Measurements from ENCODE around the gene IRF6. TPM values are rescaled to one million over a fixed set of nuclear protein-coding genes. Genes with fewer than 3 reads are reported as not detected.
A peak's percentile ranks its signal among the peaks of the same experiment; 100 is the strongest.

Gene IRF6
- total RNA-seq, 5 donors from 2014 or later (not counting 1 experiment from before 2014, with no cell fraction given) = 0.16 to 2.6 (median 1.0) TPM

DNA sequence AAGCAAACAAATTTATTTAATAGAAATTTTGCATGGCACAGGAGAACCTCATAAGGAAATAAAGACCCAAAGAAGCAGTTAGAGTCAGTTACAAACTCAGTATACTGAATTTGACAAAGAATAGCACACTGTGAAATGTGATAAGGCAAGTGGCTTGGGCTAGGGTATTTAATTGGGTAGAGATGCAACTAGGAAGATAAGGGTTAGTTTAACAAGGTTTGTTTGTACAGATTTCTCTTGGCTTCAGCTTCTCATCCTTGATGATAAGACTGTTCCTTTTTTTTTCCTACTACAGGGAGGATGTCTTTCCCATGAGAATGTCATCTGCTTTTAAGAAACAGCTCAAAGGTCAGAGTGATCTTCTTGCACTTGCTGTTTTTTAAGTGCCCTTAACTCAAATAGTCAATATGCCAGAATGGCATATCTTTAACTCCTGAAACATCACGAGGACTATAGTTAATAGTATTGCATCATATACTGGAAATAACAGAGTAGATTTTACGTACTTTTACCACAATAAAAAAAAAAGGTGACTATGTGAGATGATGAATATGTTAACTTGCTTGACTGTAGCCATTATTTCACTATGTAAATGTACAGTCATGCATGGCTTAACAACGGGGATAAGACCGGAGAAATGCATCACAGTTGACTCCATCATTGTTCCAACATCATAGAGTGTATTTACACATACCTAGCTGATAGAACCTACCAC, 59.3 kb downstream of the IRF6 start:
- Histone ChIP-seq H3K4me3 (ENCODE audit: control insufficient read depth in 1 of 2, extremely low read depth in 1 of 2, low read length in 1 of 2) (no peak overlapping the region), H3K4me1 (ENCODE audit: control insufficient read depth in 1 of 2, extremely low read depth in 1 of 2, insufficient read depth in 2 of 2, low read length in 2 of 2) (peaks cover 27 to 34% of the 10 kb centered on the region in 2 experiments), H3K36me3 (ENCODE audit: control insufficient read depth in 2 of 2, extremely low read depth in 1 of 2, insufficient read depth in 1 of 2, low read length in 1 of 2) (no peaks in the 10 kb centered on the region), H3K27me3 (replicated peaks in 1 of 2; ENCODE audit: control insufficient read depth in 2 of 2, extremely low read depth in 1 of 2, insufficient read depth in 2 of 2, low read length in 1 of 2) (no peaks in the 10 kb centered on the region), H3K9me3 (no peaks in the 10 kb centered on the region), H3K27ac (ENCODE audit: low read length) (no peak overlapping the region)
- WGBS (ENCODE audit: insufficient coverage) = 91% methylated on average over 2 of the region's 4 CpGs
- DNase-seq (no peak), ATAC-seq (replicated peaks in 1 of 4) (no peak)
- peak overlapping the region; percentile 97 to 98 for H3K27ac Mint-ChIP-seq
- H3K4me3 Mint-ChIP-seq = peak overlapping the region in 1 of 3 donors; percentile 77
- no peaks in the 10 kb centered on the region for H3K36me3 Mint-ChIP-seq
- peaks cover 47 to 58% (median 48%) of the 10 kb centered on the region in 3 donors for H3K4me1 Mint-ChIP-seq
- H3K9me3 Mint-ChIP-seq = no peaks in the 10 kb centered on the region
- CTCF ChIA-PET = interaction anchor here (1.0 to 4.1 kb wide), 4 partner anchors 9 to 23 kb away, joined by 3 to 21 read pairs (median 13); partner anchors contain the start of gene TRAF3IP3 (in 2 of the 2)
- no peaks in the 10 kb centered on the region for H3K27me3 Mint-ChIP-seq
- POLR2A ChIA-PET = no interaction called here

DNA sequence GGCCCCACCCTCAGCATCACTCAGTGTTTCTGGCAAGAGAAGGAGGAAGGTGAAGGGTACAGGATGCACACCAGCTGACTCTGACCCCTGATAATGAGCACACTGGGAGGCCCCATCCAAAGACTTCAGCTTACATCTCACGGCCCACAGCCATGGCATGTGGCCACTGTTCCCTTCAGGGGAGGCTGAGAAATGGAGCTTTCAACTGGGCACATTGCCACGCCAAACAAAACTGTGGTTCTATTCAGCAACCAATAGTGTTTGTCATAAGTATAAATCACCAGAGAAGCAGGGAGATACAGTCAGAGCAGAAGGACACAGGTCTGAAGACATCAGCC, 62.8 kb downstream of the IRF6 start:
- peaks cover 20 to 33% (median 24%) of the 10 kb centered on the region in 3 donors for H3K4me1 Mint-ChIP-seq
- Histone ChIP-seq H3K36me3 (ENCODE audit: control insufficient read depth in 2 of 2, extremely low read depth in 1 of 2, insufficient read depth in 1 of 2, low read length in 1 of 2) (no peaks in the 10 kb centered on the region), H3K4me3 (ENCODE audit: control insufficient read depth in 1 of 2, extremely low read depth in 1 of 2, low read length in 1 of 2) (no peak overlapping the region), H3K27me3 (replicated peaks in 1 of 2; ENCODE audit: control insufficient read depth in 2 of 2, extremely low read depth in 1 of 2, insufficient read depth in 2 of 2, low read length in 1 of 2) (no peaks in the 10 kb centered on the region), H3K9me3 (no peaks in the 10 kb centered on the region), H3K27ac (ENCODE audit: low read length) (no peak overlapping the region), H3K4me1 (ENCODE audit: control insufficient read depth in 1 of 2, extremely low read depth in 1 of 2, insufficient read depth in 2 of 2, low read length in 2 of 2) (peaks cover 3 to 11% of the 10 kb centered on the region in 2 experiments)
- DNase-seq = no peak
- H3K27ac Mint-ChIP-seq = no peak overlapping the region
- 86% methylated on average over 1 of the region's 2 CpGs for WGBS (ENCODE audit: insufficient coverage)
- no peaks in the 10 kb centered on the region for H3K9me3 Mint-ChIP-seq
- no peaks in the 10 kb centered on the region for H3K27me3 Mint-ChIP-seq
- ATAC-seq (replicated peaks in 1 of 4) = no peak
- POLR2A ChIA-PET = no interaction called here
- CTCF ChIA-PET = no interaction called here
- no peak overlapping the region for H3K4me3 Mint-ChIP-seq
- no peaks in the 10 kb centered on the region for H3K36me3 Mint-ChIP-seq

DNA sequence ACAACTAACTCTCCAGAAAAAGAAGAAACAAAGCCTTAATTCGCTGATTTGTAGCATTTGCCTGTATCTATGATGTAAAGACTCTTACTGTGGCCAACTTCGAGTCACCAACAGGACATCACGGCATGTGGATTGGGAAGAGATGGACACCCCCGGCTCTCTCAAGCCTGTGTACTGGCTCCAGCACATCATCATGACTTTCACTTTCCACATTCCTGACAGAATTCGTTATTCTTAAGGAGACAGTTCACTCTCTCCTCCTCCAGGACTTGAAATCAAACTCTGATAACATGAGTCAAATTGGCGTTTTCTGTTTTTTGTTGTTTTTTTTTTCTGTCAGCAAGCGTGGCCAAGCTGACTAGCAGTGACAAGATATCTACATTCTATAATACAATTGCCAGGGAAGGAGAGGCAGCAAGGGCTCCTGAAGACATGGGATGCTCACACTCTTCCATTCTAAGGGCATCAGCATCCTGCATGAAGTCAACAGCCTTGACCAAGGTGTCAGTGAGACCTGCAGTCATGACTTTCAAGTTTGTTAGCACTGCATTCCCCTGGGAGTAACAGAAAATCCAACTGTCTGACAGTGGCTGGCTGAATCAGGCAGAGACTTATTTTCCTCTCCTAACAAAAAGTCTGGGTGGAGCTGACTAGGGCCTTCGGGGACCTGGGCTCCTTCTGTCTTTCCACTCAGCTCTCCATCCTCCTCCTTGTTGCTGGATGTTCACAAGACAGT, 63.4 kb downstream of the IRF6 start:
- H3K27ac Mint-ChIP-seq = no peak overlapping the region
- ChIA-PET POLR2A (no interaction called here), CTCF (no interaction called here)
- DNase-seq (no peak), ATAC-seq (replicated peaks in 1 of 4) (no peak)
- no peak overlapping the region for H3K4me3 Mint-ChIP-seq
- no peaks in the 10 kb centered on the region for H3K9me3 ChIP-seq
- peaks cover 15 to 28% (median 18%) of the 10 kb centered on the region in 3 donors for H3K4me1 Mint-ChIP-seq
- H3K27ac ChIP-seq (ENCODE audit: low read length) = no peak overlapping the region
- no peaks in the 10 kb centered on the region for H3K27me3 Mint-ChIP-seq
- H3K27me3 ChIP-seq (replicated peaks in 1 of 2; ENCODE audit: control insufficient read depth in 2 of 2, extremely low read depth in 1 of 2, insufficient read depth in 2 of 2, low read length in 1 of 2) = no peaks in the 10 kb centered on the region
- H3K4me1 ChIP-seq (ENCODE audit: control insufficient read depth in 1 of 2, extremely low read depth in 1 of 2, insufficient read depth in 2 of 2, low read length in 2 of 2) = peaks cover 0 to 7% of the 10 kb centered on the region in 2 experiments
- H3K36me3 ChIP-seq (ENCODE audit: control insufficient read depth in 2 of 2, extremely low read depth in 1 of 2, insufficient read depth in 1 of 2, low read length in 1 of 2) = no peaks in the 10 kb centered on the region
- no peak overlapping the region for H3K4me3 ChIP-seq (ENCODE audit: control insufficient read depth in 1 of 2, extremely low read depth in 1 of 2, low read length in 1 of 2)
- H3K9me3 Mint-ChIP-seq = no peaks in the 10 kb centered on the region
- no peaks in the 10 kb centered on the region for H3K36me3 Mint-ChIP-seq
- 43% methylated on average over 1 of the region's 8 CpGs for WGBS (ENCODE audit: insufficient coverage)

DNA sequence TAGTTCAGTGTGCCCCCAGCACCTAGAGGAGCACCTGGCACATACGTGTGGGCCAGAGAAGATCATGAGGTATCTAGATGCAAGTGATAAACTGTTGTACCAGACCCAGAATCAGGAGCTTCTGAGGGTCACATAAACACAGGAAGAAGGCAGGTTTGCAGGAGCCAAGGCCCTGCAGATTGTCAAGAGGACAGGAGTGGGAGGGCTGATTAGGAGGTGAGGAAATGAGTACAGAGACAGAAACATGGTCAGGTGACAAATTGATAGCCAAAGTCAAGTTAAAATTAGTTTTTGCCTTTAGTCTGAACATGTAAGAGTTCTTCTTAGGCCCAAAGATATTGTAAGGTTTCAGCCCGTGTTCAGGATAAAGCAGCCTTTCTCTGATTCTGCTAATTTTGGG, 64.1 kb downstream of the IRF6 start:
- POLR2A ChIA-PET = no interaction called here
- H3K4me1 Mint-ChIP-seq = peaks cover 10 to 22% (median 14%) of the 10 kb centered on the region in 3 donors
- H3K36me3 Mint-ChIP-seq = no peaks in the 10 kb centered on the region
- 47% methylated on average over 1 of the region's 2 CpGs for WGBS (ENCODE audit: insufficient coverage)
- no peak for ATAC-seq (replicated peaks in 1 of 4)
- H3K27me3 Mint-ChIP-seq = no peaks in the 10 kb centered on the region
- no peak overlapping the region for H3K27ac Mint-ChIP-seq
- Histone ChIP-seq H3K27me3 (replicated peaks in 1 of 2; ENCODE audit: control insufficient read depth in 2 of 2, extremely low read depth in 1 of 2, insufficient read depth in 2 of 2, low read length in 1 of 2) (no peaks in the 10 kb centered on the region), H3K9me3 (no peaks in the 10 kb centered on the region), H3K36me3 (ENCODE audit: control insufficient read depth in 2 of 2, extremely low read depth in 1 of 2, insufficient read depth in 1 of 2, low read length in 1 of 2) (no peaks in the 10 kb centered on the region), H3K27ac (ENCODE audit: low read length) (no peak overlapping the region), H3K4me1 (ENCODE audit: control insufficient read depth in 1 of 2, extremely low read depth in 1 of 2, insufficient read depth in 2 of 2, low read length in 2 of 2) (peaks cover 0 to 2% of the 10 kb centered on the region in 2 experiments), H3K4me3 (ENCODE audit: control insufficient read depth in 1 of 2, extremely low read depth in 1 of 2, low read length in 1 of 2) (no peak overlapping the region)
- no peak overlapping the region for H3K4me3 Mint-ChIP-seq
- CTCF ChIA-PET = interaction anchor here in 1 of 2 donors (0.6 kb wide), 2 partner anchors 20 to 643 kb away, joined by 3 read pairs; no protein-coding TSS in a partner anchor
- no peaks in the 10 kb centered on the region for H3K9me3 Mint-ChIP-seq
- no peak for DNase-seq

DNA sequence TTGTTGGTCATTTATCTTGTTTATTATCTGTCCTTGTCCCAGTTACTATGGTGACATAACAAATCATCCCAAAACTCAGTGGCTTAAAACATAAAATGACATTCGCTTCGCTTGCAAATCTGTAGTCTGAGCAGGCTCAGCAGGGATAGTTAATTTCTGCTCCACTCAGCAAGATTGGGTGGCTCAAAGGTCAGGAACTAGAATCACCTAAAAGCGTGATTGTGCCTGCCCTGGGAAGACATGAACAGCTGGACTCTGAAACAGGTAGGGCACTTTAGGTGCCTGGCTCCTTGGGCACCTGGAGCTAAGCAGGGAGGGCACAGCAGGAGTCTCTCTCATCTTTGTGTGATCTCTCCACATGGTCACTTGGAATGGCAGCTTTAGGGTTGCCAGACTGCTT, 64.7 kb downstream of the IRF6 start:
- WGBS (ENCODE audit: insufficient coverage) = 97% methylated on average over 3 of the region's 3 CpGs
- POLR2A ChIA-PET = no interaction called here
- no peak overlapping the region for H3K27ac Mint-ChIP-seq

DNA sequence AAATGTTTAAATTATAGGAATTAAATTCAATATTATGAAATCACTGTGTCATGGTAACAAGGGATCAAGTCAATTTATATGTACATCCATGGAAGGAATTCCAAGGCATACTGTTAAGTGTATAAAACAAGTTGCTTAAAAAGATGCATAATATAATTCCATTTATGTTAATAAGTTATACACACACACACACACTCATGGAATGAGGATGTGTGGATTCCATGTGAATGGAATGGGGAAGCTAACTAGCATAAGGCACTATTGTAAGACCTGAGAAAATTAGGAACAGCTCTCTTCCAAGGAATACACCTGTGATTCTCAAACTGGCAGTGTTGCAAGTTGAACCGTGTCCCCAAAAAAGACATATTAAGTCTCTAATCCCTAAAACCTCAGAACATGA, 67.7 kb downstream of the IRF6 start:
- H3K36me3 ChIP-seq (ENCODE audit: control insufficient read depth in 2 of 2, extremely low read depth in 1 of 2, insufficient read depth in 1 of 2, low read length in 1 of 2) = no peaks in the 10 kb centered on the region
- no peak overlapping the region for H3K4me3 ChIP-seq (ENCODE audit: control insufficient read depth in 1 of 2, extremely low read depth in 1 of 2, low read length in 1 of 2)
- H3K4me1 ChIP-seq (ENCODE audit: control insufficient read depth in 1 of 2, extremely low read depth in 1 of 2, insufficient read depth in 2 of 2, low read length in 2 of 2) = peaks cover 0 to 2% of the 10 kb centered on the region in 2 experiments
- Mint-ChIP-seq H3K27me3 (no peaks in the 10 kb centered on the region), H3K4me1 (peaks cover 9 to 18% (median 14%) of the 10 kb centered on the region in 3 donors), H3K27ac (no peak overlapping the region), H3K9me3 (no peaks in the 10 kb centered on the region), H3K4me3 (no peak overlapping the region), H3K36me3 (no peaks in the 10 kb centered on the region)
- no CpG with 5 or more reads among the region's 1 CpG for WGBS (ENCODE audit: insufficient coverage)
- ChIA-PET POLR2A (no interaction called here), CTCF (interaction anchor here (0.9 to 1.5 kb wide), 2 partner anchors 10 to 34 kb away, joined by 4 to 7 read pairs; no protein-coding TSS in a partner anchor)
- H3K9me3 ChIP-seq = no peaks in the 10 kb centered on the region
- no peak for ATAC-seq (replicated peaks in 1 of 4)
- H3K27ac ChIP-seq (ENCODE audit: low read length) = no peak overlapping the region
- no peaks in the 10 kb centered on the region for H3K27me3 ChIP-seq (replicated peaks in 1 of 2; ENCODE audit: control insufficient read depth in 2 of 2, extremely low read depth in 1 of 2, insufficient read depth in 2 of 2, low read length in 1 of 2)
- no peak for DNase-seq

More for the DNA sequence above, 64.7 kb downstream of the IRF6 start:
- Mint-ChIP-seq H3K36me3 (no peaks in the 10 kb centered on the region), H3K4me1 (peaks cover 9 to 19% (median 14%) of the 10 kb centered on the region in 3 donors), H3K9me3 (no peaks in the 10 kb centered on the region), H3K27me3 (no peaks in the 10 kb centered on the region), H3K4me3 (no peak overlapping the region)
- no peak overlapping the region for H3K27ac ChIP-seq (ENCODE audit: low read length)
- CTCF ChIA-PET = interaction anchor here in 1 of 2 donors (0.6 kb wide), 2 partner anchors 20 to 644 kb away, joined by 3 read pairs; no protein-coding TSS in a partner anchor
- no peak overlapping the region for H3K4me3 ChIP-seq (ENCODE audit: control insufficient read depth in 1 of 2, extremely low read depth in 1 of 2, low read length in 1 of 2)
- no peaks in the 10 kb centered on the region for H3K27me3 ChIP-seq (replicated peaks in 1 of 2; ENCODE audit: control insufficient read depth in 2 of 2, extremely low read depth in 1 of 2, insufficient read depth in 2 of 2, low read length in 1 of 2)
- H3K4me1 ChIP-seq (ENCODE audit: control insufficient read depth in 1 of 2, extremely low read depth in 1 of 2, insufficient read depth in 2 of 2, low read length in 2 of 2) = peaks cover 0 to 2% of the 10 kb centered on the region in 2 experiments
- H3K9me3 ChIP-seq = no peaks in the 10 kb centered on the region
- ATAC-seq (replicated peaks in 1 of 4) (no peak), DNase-seq (no peak)
- H3K36me3 ChIP-seq (ENCODE audit: control insufficient read depth in 2 of 2, extremely low read depth in 1 of 2, insufficient read depth in 1 of 2, low read length in 1 of 2) = no peaks in the 10 kb centered on the region
